Peyer's patch (tissue), 4 donors: ENCODE measurements around the gene PRG2. TPM values are rescaled to one million over a fixed set of nuclear protein-coding genes. Genes with fewer than 3 reads are reported as not detected.
A peak's percentile ranks its signal among the peaks of the same experiment; 100 is the strongest.
"Not testable (repeated sequence)": the region's sequence is repeated elsewhere in the genome, so short reads cannot be mapped to it uniquely, and the experiment has no call there.

ENCODE experiments used
- DNase-seq, 3 donors: peaks; one replicate each; pipeline ENCODE4 v3.0.0-alpha.2; 2017 to 2019
- H3K27ac ChIP-seq, 4 donors: fragments of 200-600 bp; sonication (generic); one replicate each; pipeline ENCODE4 v1.5.1; 2016 to 2019
- H3K27me3 ChIP-seq, 2 donors: fragments of 200-600 bp; sonication (generic); one replicate each; pipeline ENCODE4 v1.5.1; 2019
- H3K36me3 ChIP-seq, 3 donors: fragments of 200-600 bp; sonication (generic); one replicate each; pipeline ENCODE4 v1.5.1; 2016 to 2019
- H3K4me1 ChIP-seq, 4 donors: fragments of 200-600 bp; sonication (generic); one replicate each; pipeline ENCODE4 v1.5.1; 2016 to 2019
- H3K4me3 ChIP-seq, 4 donors: fragments of 200-600 bp; sonication (generic); 1 replicate in 3 of 4; 2 replicates in 1 of 4; pipeline ENCODE4 v1.5.1; 2016 to 2019; ENCODE audit warnings: mild to moderate bottlenecking in 1 of 4
- H3K9me3 ChIP-seq, 4 donors: fragments of 200-600 bp; sonication (generic); one replicate each; pipeline ENCODE4 v1.5.1; 2016 to 2019; ENCODE audit warnings: mild to moderate bottlenecking in 1 of 4
- CTCF ChIP-seq, 6 experiments: fragments of 450-650 bp in 4 of 6; fragments of 200-600 bp in 2 of 6; sonication (generic) in 1 of 6; IDR thresholded peaks; one replicate each; pipeline ENCODE4 v1.5.1; 2017 to 2019; ENCODE audit warnings: antibody characterized with exemption in 6 of 6, mild to moderate bottlenecking in 3 of 6, moderate library complexity in 1 of 6
- POLR2A ChIP-seq, 2 donors: fragments of 450-650 bp; IDR thresholded peaks; one replicate each; pipeline ENCODE4 v1.5.1; 2017; ENCODE audit warnings: antibody characterized with exemption in 2 of 2, mild to moderate bottlenecking in 2 of 2, moderate library complexity in 2 of 2
- total RNA-seq, 4 donors: library from RNA; depleted of rRNA; stranded (reverse); fragments of >200 nt; gene quantifications; one replicate each; pipeline ENCODE4 v1.1.0, GENCODE V29; 2016

Gene PRG2
- total RNA-seq, 4 donors from 2014 or later: not detected

- Histone ChIP-seq H3K27ac (no peak overlapping the region), H3K27me3 (no peaks in the 10 kb centered on the region), H3K4me1 (peaks cover 0 to 4% (median 2%) of the 10 kb centered on the region in 4 donors), H3K4me3 (no peak overlapping the region), H3K36me3 (no peaks in the 10 kb centered on the region), H3K9me3 (no peaks in the 10 kb centered on the region)
- DNase-seq: peak in 1 of 3 donors; percentile 48
- TF ChIP-seq POLR2A (IDR thresholded peaks at IDR 0.05): no peak
- TF ChIP-seq CTCF (IDR thresholded peaks at IDR 0.05): peak in 1 of 6 experiments; percentile 5
Observed at GRCh38 chr11:57340039-57340615, 50.3 kb downstream of the PRG2 start.

GRCh38 chr11:57339328-57339727 lies 51.1 kb downstream of the PRG2 start:
- H3K27me3 ChIP-seq: no peaks in the 10 kb centered on the region
- TF ChIP-seq POLR2A (IDR thresholded peaks at IDR 0.05): no peak
- TF ChIP-seq CTCF (IDR thresholded peaks at IDR 0.05): no peak
- H3K4me3 ChIP-seq: no peak overlapping the region
- H3K36me3 ChIP-seq: no peaks in the 10 kb centered on the region
- no peak overlapping the region for H3K27ac ChIP-seq
- peak in 1 of 3 donors; percentile 11 for DNase-seq
- H3K4me1 ChIP-seq: peaks cover 0 to 12% (median 2%) of the 10 kb centered on the region in 4 donors
- H3K9me3 ChIP-seq: no peaks in the 10 kb centered on the region

- TF ChIP-seq CTCF (IDR thresholded peaks at IDR 0.05) (no peak), POLR2A (IDR thresholded peaks at IDR 0.05) (no peak)
- no peaks in the 10 kb centered on the region for H3K27me3 ChIP-seq
- DNase-seq: peak in 1 of 3 donors; percentile 30
- H3K4me1 ChIP-seq: peaks cover 0 to 14% (median 2%) of the 10 kb centered on the region in 4 donors
- no peaks in the 10 kb centered on the region for H3K9me3 ChIP-seq
- peaks cover 0 to 6% (median 0%) of the 10 kb centered on the region in 3 donors for H3K36me3 ChIP-seq
- H3K27ac ChIP-seq: no peak within 1 kb of the TSS
- no peak within 1 kb of the TSS for H3K4me3 ChIP-seq
Observed at GRCh38 chr11:57338142-57338541, 52.3 kb downstream of the PRG2 start, which contains the start of gene P2RX3. TSS of gene P2RX3 (plus strand) at chr11:57338352. CDS start at chr11:57338551, 199 bp downstream.

- H3K27me3 ChIP-seq, H3K9me3 ChIP-seq, H3K4me3 ChIP-seq, H3K27ac ChIP-seq: not testable (repeated sequence)
- H3K4me1 ChIP-seq: peaks cover 0 to 17% (median 2%) of the 10 kb centered on the region in 4 donors
- H3K36me3 ChIP-seq: peaks cover 0 to 19% (median 0%) of the 10 kb centered on the region in 3 donors
- DNase-seq: peak in 1 of 3 donors; percentile 15
Observed at GRCh38 chr11:57336856-57337255, 53.6 kb downstream of the PRG2 start.

Other genes starting within 250 kb of the PRG2 start
- gene LRRC55, start 208.7 kb downstream of the PRG2 start, total RNA-seq: under 1 TPM in 1 of 4 donors, not detected in 3; 0.13 TPM
- gene APLNR, start 153.4 kb downstream of the PRG2 start, total RNA-seq: 1 to 10 TPM in 1 of 4 donors, under 1 TPM in 3; 0.18 to 1.1 (median 0.65) TPM
- 100 to 1,000 TPM in 3 of 4 donors, 10 to 100 TPM in 1; 91.8 to 156 (median 139) TPM for gene TNKS1BP1, start 65.7 kb downstream of the PRG2 start, total RNA-seq
- 100 to 1,000 TPM in 1 of 4 donors, 10 to 100 TPM in 3; 39.9 to 106 (median 50.6) TPM for gene SSRP1, start 54.8 kb downstream of the PRG2 start, total RNA-seq
- gene P2RX3, start 52.3 kb downstream of the PRG2 start, total RNA-seq: under 1 TPM in 1 of 4 donors, not detected in 3; 0.80 TPM
- not detected for gene PRG3, start 9.5 kb downstream of the PRG2 start, total RNA-seq
- gene SLC43A3, start 36.5 kb upstream of the PRG2 start, total RNA-seq: 10 to 100 TPM in 3 of 4 donors, 1 to 10 TPM in 1; 5.1 to 38.8 (median 17.6) TPM
- gene RTN4RL2, start 69.9 kb upstream of the PRG2 start, total RNA-seq: 1 to 10 TPM in 1 of 4 donors, not detected in 3; 1.2 TPM
- 10 to 100 TPM in 3 of 4 donors, 1 to 10 TPM in 1; 4.6 to 19.0 (median 11.2) TPM for gene SLC43A1, start 125.1 kb upstream of the PRG2 start, total RNA-seq
- 10 to 100 TPM; 16.8 to 39.6 (median 19.6) TPM for gene TIMM10, start 140.1 kb upstream of the PRG2 start, total RNA-seq
- not detected for gene SMTNL1, start 146.9 kb upstream of the PRG2 start, total RNA-seq
- 10 to 100 TPM; 15.6 to 66.0 (median 25.1) TPM for gene UBE2L6, start 177.0 kb upstream of the PRG2 start, total RNA-seq
- gene SERPING1, start 207.0 kb upstream of the PRG2 start, total RNA-seq: 100 to 1,000 TPM in 2 of 4 donors, 10 to 100 TPM in 2; 29.9 to 158 (median 93.1) TPM